K562 (cell line): ENCODE data around the gene RBM34.

Experiments
- ATF1 ChIP-seq, 2 experiments: fragments of 450-650 bp in 1 of 2; IDR thresholded peaks; 2 replicates each; pipeline ENCODE4 v1.6.1; 2016; ENCODE audit warnings: missing compliant biosample characterization in 1 of 2, missing genetic modification characterization in 1 of 2
- CBX5 ChIP-seq: IDR thresholded peaks from 2 replicates; pipeline ENCODE4 v1.6.1; 2014; ENCODE audit warnings: low read depth, borderline replicate concordance
- CTCF ChIP-seq, 3 experiments: IDR thresholded peaks in 2 of 3; conservative IDR thresholded peaks in 1 of 3; 2 replicates each; pipeline ENCODE4 v1.5.1; 2011 to 2012; ENCODE audit warnings: low read length in 3 of 3, mild to moderate bottlenecking in 3 of 3, control low read depth in 2 of 3, improper control_type of control experiment in 1 of 3, inconsistent platforms in 1 of 3, low read depth in 1 of 3, mixed read lengths in 1 of 3, moderate library complexity in 1 of 3; ENCODE audit not compliant: insufficient read depth in 2 of 3
- POLR2AphosphoS2 ChIP-seq: IDR thresholded peaks from 2 replicates; pipeline ENCODE4 v1.6.1; 2012; ENCODE audit warnings: low read length, improper control_type of control experiment
- POLR2AphosphoS5 ChIP-seq: IDR thresholded peaks from 2 replicates; pipeline ENCODE4 v1.6.1; 2011; ENCODE audit warnings: mild to moderate bottlenecking, low read depth, low read length, moderate library complexity; ENCODE audit not compliant: control insufficient read depth, insufficient read depth
- THRA ChIP-seq: fragments of 450-650 bp; IDR thresholded peaks from 2 replicates; pipeline ENCODE4 v1.6.1; 2017; ENCODE audit warnings: mild to moderate bottlenecking, moderate library complexity
- YBX1 ChIP-seq: fragments of 450-650 bp; IDR thresholded peaks from 2 replicates; pipeline ENCODE4 v1.7.1; 2016; ENCODE audit warnings: mild to moderate bottlenecking
- ZBTB8A ChIP-seq: fragments of 450-650 bp; IDR thresholded peaks from 2 replicates; pipeline ENCODE4 v1.6.1; 2018; ENCODE audit warnings: mild to moderate bottlenecking, moderate library complexity; ENCODE audit not compliant: partially characterized antibody
- ZNF212 ChIP-seq: fragments of 450-650 bp; formaldehyde crosslinking; IDR thresholded peaks from 2 replicates; pipeline ENCODE4 v1.4.0; 2020; ENCODE audit warnings: mild to moderate bottlenecking

GRCh38 chr1:235152235-235152634 lies 8.8 kb downstream of the RBM34 start:
- TF ChIP-seq ZNF212 (no peak), ATF1 (CRISPR knock-in tag; IDR thresholded peaks at IDR 0.05) (no peak), ATF1 (tag; IDR thresholded peaks at IDR 0.05) (no peak), POLR2AphosphoS5 (no peak), CTCF (IDR thresholded peaks at IDR 0.05 in 2 of 3, conservative IDR thresholded peaks at IDR 0.05 in 1 of 3; ENCODE audit: insufficient read depth in 2 of 3, low read depth in 1 of 3, low read length in 3 of 3) (no peak), ZBTB8A (no peak), CBX5 (no peak), YBX1 (no peak), POLR2AphosphoS2 (no peak), THRA (no peak)
